Neural cell (in vitro differentiated cells): ENCODE results near the gene POMT2.

Experiments used
- EP300 ChIP-seq: fragments of 450-650 bp; conservative IDR thresholded peaks from 2 replicates; pipeline ENCODE4 v1.6.1; 2014; ENCODE audit warnings: antibody characterized with exemption, mild to moderate bottlenecking, moderate library complexity; ENCODE audit not compliant: poor library complexity, severe bottlenecking
- EZH2 ChIP-seq: fragments of 200-600, 300-800 bp; shearing (Covaris generic), sonication (generic); IDR thresholded peaks from 2 replicates; pipeline ENCODE4 v1.6.1; 2014; ENCODE audit warnings: antibody characterized with exemption, low read length, borderline replicate concordance, mild to moderate bottlenecking; ENCODE audit not compliant: insufficient read depth, poor library complexity, severe bottlenecking
- MXI1 ChIP-seq: fragments of 450-650 bp; conservative IDR thresholded peaks from 2 replicates; pipeline ENCODE4 v1.6.1; 2014; ENCODE audit warnings: antibody characterized with exemption, mild to moderate bottlenecking; ENCODE audit not compliant: poor library complexity, severe bottlenecking
- POLR2AphosphoS5 ChIP-seq: IDR thresholded peaks from 2 replicates; pipeline ENCODE4 v1.6.1; 2012
- RAD21 ChIP-seq: fragments of 450-650 bp; conservative IDR thresholded peaks from 2 replicates; pipeline ENCODE4 v1.6.1; 2014; ENCODE audit warnings: antibody characterized with exemption, mild to moderate bottlenecking, moderate library complexity
- REST ChIP-seq: IDR thresholded peaks from 2 replicates; pipeline ENCODE4 v1.6.1; 2012; ENCODE audit warnings: borderline replicate concordance
- SMC3 ChIP-seq: fragments of 450-650 bp; conservative IDR thresholded peaks from 2 replicates; pipeline ENCODE4 v1.6.1; 2014; ENCODE audit warnings: antibody characterized with exemption, mild to moderate bottlenecking, moderate library complexity; ENCODE audit not compliant: poor library complexity
- TAF1 ChIP-seq: IDR thresholded peaks from 2 replicates; pipeline ENCODE4 v1.6.1; 2012; ENCODE audit warnings: low read depth
- TF ChIP-seq, protein P1 (sequence below): fragments of 450-650 bp; IDR thresholded peaks from 2 replicates; pipeline ENCODE4 v1.5.1; 2014; ENCODE audit warnings: antibody characterized with exemption, mild to moderate bottlenecking, moderate library complexity; ENCODE audit not compliant: poor library complexity, severe bottlenecking

GRCh38 chr14:77342726-77343397 is 22.2 kb upstream of the POMT2 start:
- TF ChIP-seq POLR2AphosphoS5, result no peak
- TF ChIP-seq, protein P1, sequence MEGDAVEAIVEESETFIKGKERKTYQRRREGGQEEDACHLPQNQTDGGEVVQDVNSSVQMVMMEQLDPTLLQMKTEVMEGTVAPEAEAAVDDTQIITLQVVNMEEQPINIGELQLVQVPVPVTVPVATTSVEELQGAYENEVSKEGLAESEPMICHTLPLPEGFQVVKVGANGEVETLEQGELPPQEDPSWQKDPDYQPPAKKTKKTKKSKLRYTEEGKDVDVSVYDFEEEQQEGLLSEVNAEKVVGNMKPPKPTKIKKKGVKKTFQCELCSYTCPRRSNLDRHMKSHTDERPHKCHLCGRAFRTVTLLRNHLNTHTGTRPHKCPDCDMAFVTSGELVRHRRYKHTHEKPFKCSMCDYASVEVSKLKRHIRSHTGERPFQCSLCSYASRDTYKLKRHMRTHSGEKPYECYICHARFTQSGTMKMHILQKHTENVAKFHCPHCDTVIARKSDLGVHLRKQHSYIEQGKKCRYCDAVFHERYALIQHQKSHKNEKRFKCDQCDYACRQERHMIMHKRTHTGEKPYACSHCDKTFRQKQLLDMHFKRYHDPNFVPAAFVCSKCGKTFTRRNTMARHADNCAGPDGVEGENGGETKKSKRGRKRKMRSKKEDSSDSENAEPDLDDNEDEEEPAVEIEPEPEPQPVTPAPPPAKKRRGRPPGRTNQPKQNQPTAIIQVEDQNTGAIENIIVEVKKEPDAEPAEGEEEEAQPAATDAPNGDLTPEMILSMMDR, result no peak
- TF ChIP-seq RAD21, result no peak
- no peak for TF ChIP-seq TAF1
- no peak for TF ChIP-seq REST
- TF ChIP-seq MXI1, result no peak
- no peak for TF ChIP-seq EZH2
- no peak for TF ChIP-seq EP300
- no peak for TF ChIP-seq SMC3
